NCI-H146 treated with DMSO at 0.1 percent for 48 hours (cell line): Measurements from ENCODE around the gene HINT2.

Source experiments
- DNase-seq: peaks from one replicate; lab custom pipeline; 2025; ENCODE audit not compliant: unreplicated experiment; lab: John Stamatoyannopoulos, UW

HINT2 gene

GRCh38 chr9:35812025-35812602 lies 2.7 kb downstream of the HINT2 start, which contains the start of gene SPAG8:
Gene SPAG8, minus strand, starts transcription at chr9:35812262. Its CDS starts 115 bp downstream, at chr9:35812147.
- DNase-seq: peak; percentile 95

- DNase-seq: no peak
Observed at GRCh38 chr9:35811381-35812024, 3.3 kb downstream of the HINT2 start.

GRCh38 chr9:35810122-35810521 lies 4.7 kb downstream of the HINT2 start:
- no peak for DNase-seq

GRCh38 chr9:35808433-35808832 lies 6.4 kb downstream of the HINT2 start:
- no peak for DNase-seq

- DNase-seq: no peak
Observed at GRCh38 chr9:35806101-35806500, 8.7 kb downstream of the HINT2 start.

GRCh38 chr9:35801328-35802128 lies 13.3 kb downstream of the HINT2 start:
- no peak for DNase-seq

GRCh38 chr9:35800530-35800929 lies 14.3 kb downstream of the HINT2 start:
- DNase-seq: no peak

GRCh38 chr9:35798658-35799374 lies 16.0 kb downstream of the HINT2 start:
- DNase-seq: no peak

- no peak for DNase-seq
Observed at GRCh38 chr9:35797311-35798109, 17.3 kb downstream of the HINT2 start.

- DNase-seq: no peak
Observed at GRCh38 chr9:35795695-35796094, 19.1 kb downstream of the HINT2 start.

GRCh38 chr9:35793461-35793860 lies 21.4 kb downstream of the HINT2 start:
- DNase-seq: no peak

GRCh38 chr9:35792826-35793225 lies 22.0 kb downstream of the HINT2 start:
- DNase-seq: no peak

- no peak for DNase-seq
Observed at GRCh38 chr9:35792024-35792813, 22.6 kb downstream of the HINT2 start.

- no peak for DNase-seq
Observed at GRCh38 chr9:35791297-35791921, 23.4 kb downstream of the HINT2 start, which contains the start of gene NPR2. Gene NPR2, plus strand, starts transcription at chr9:35791591. Its CDS starts 818 bp downstream, at chr9:35792409.

GRCh38 chr9:35790385-35791296 lies 24.2 kb downstream of the HINT2 start:
- peak; percentile 69 for DNase-seq

GRCh38 chr9:35790025-35790384 lies 24.8 kb downstream of the HINT2 start:
- DNase-seq: no peak

- DNase-seq: no peak
Observed at GRCh38 chr9:35789541-35789940, 25.3 kb downstream of the HINT2 start.

GRCh38 chr9:35783418-35783817 lies 31.4 kb downstream of the HINT2 start:
- no peak for DNase-seq
